Astrocyte of the cerebellum (primary cell): Measurements from ENCODE around the gene SLC41A3.

Source experiments
- DNase-seq: peaks from one replicate; pipeline ENCODE4 v3.0.0-alpha.2; 2011; ENCODE audit warnings: low read depth
- H3K4me3 ChIP-seq: 2 replicates; pipeline ENCODE4 v1.5.1; 2011; ENCODE audit warnings: mild to moderate bottlenecking, low read depth, low read length, moderate library complexity
- CTCF ChIP-seq: IDR thresholded peaks from 2 replicates; pipeline ENCODE4 v1.5.1; 2012; ENCODE audit warnings: low read length, low read depth, moderate library complexity, mild to moderate bottlenecking; ENCODE audit errors: missing control alignments
- in situ Hi-C: cut with HindIII; loops from 2 replicates; pipeline ENCODE4 v1.10.0; 2017; ENCODE audit warnings: low sequenced_read_pairs

SLC41A3 gene

GRCh38 chr3:126114443-126115386, 30.8 kb upstream of the SLC41A3 start:
- no peak overlapping the region for H3K4me3 ChIP-seq
- no peak for TF ChIP-seq CTCF
- DNase-seq = no peak
- in situ Hi-C loops = no loop called here

- in situ Hi-C loops = no loop called here
- DNase-seq = no peak
- peak; percentile 37 for TF ChIP-seq CTCF
- H3K4me3 ChIP-seq = no peak overlapping the region
Measured at GRCh38 chr3:126113733-126114442, 30.0 kb upstream of the SLC41A3 start.

- H3K4me3 ChIP-seq = no peak overlapping the region
- no peak for DNase-seq
- no peak for TF ChIP-seq CTCF
- in situ Hi-C loops = no loop called here
Measured at GRCh38 chr3:126113238-126113555, 29.3 kb upstream of the SLC41A3 start.

- no peak for TF ChIP-seq CTCF
- in situ Hi-C loops = no loop called here
- DNase-seq = no peak
- no peak overlapping the region for H3K4me3 ChIP-seq
Measured at GRCh38 chr3:126112531-126113237, 28.8 kb upstream of the SLC41A3 start.

- H3K4me3 ChIP-seq = no peak overlapping the region
- no peak for TF ChIP-seq CTCF
- in situ Hi-C loops = no loop called here
- no peak for DNase-seq
Measured at GRCh38 chr3:126111566-126112475, 27.9 kb upstream of the SLC41A3 start.
